Heart left ventricle (tissue), 16 donors: Measurements from ENCODE around the gene CCDC70. TPM values are rescaled to one million over a fixed set of nuclear protein-coding genes. Genes with fewer than 3 reads are reported as not detected.
A peak's percentile ranks its signal among the peaks of the same experiment; 100 is the strongest.

Experiments used
- ATAC-seq, 4 donors: fragments of 200-7000 bp; cut with Tn5 transposase; one replicate each; pipeline ENCODE4 v1.9.1; 2020 to 2022; ENCODE audit warnings: moderate library complexity in 4 of 4, mild to moderate bottlenecking in 3 of 4, moderate number of reproducible peaks in 1 of 4
- DNase-seq, 5 donors: peaks; one replicate each; pipeline ENCODE4 v3.0.0-alpha.2; 2020
- H3K27ac ChIP-seq, 12 donors: fragments of 200-600 bp; sonication (generic) in 4 of 12; one replicate each; pipeline versions ENCODE4 v1.5.0 to v1.8.0; 2016 to 2022; ENCODE audit warnings: mild to moderate bottlenecking in 2 of 12
- H3K27me3 ChIP-seq, 9 donors: fragments of 200-600 bp; sonication (generic) in 2 of 9; one replicate each; pipeline versions ENCODE4 v1.5.1 to v1.8.0; 2016 to 2022; ENCODE audit warnings: mild to moderate bottlenecking in 3 of 9
- H3K36me3 ChIP-seq, 9 donors: fragments of 200-600 bp; sonication (generic) in 2 of 9; one replicate each; pipeline versions ENCODE4 v1.5.0 to v1.8.0; 2018 to 2022; ENCODE audit warnings: mild to moderate bottlenecking in 2 of 9
- H3K4me1 ChIP-seq, 12 donors: fragments of 200-600 bp; sonication (generic) in 4 of 12; one replicate each; pipeline versions ENCODE4 v1.5.0 to v1.8.0; 2016 to 2022; ENCODE audit warnings: mild to moderate bottlenecking in 3 of 12
- H3K4me3 ChIP-seq, 12 donors: fragments of 200-600 bp; sonication (generic) in 4 of 12; one replicate each; pipeline versions ENCODE4 v1.5.0 to v1.8.0; 2017 to 2022; ENCODE audit warnings: mild to moderate bottlenecking in 9 of 12, moderate library complexity in 4 of 12
- H3K9me3 ChIP-seq, 12 donors: fragments of 200-600 bp; sonication (generic) in 4 of 12; one replicate each; pipeline versions ENCODE4 v1.5.0 to v1.8.0; 2016 to 2022; ENCODE audit warnings: mild to moderate bottlenecking in 1 of 12
- CTCF ChIP-seq, 12 donors: fragments of 200-600 bp; sonication (generic) in 4 of 12; IDR thresholded peaks; one replicate each; pipeline versions ENCODE4 v1.5.0 to v1.8.0; 2018 to 2022; ENCODE audit warnings: antibody characterized with exemption in 12 of 12, mild to moderate bottlenecking in 5 of 12
- POLR2A ChIP-seq, 2 donors: fragments of 450-650 bp; IDR thresholded peaks; one replicate each; pipeline ENCODE4 v1.6.1; 2017; ENCODE audit warnings: antibody characterized with exemption in 2 of 2, mild to moderate bottlenecking in 2 of 2, moderate library complexity in 2 of 2
- WGBS, 4 donors: extraction: QIAGEN DNeasy Blood & Tissue Kit in 2 of 4; methylation state at CpG; one replicate each; pipeline versions ENCODE4 v1.1.5 to v1.1.7; 2013 to 2018; 5-methylcytosine and 5-hydroxymethylcytosine counted together
- intact Hi-C, 10 donors: fragments of 100-400 bp; cut with DNase I; formaldehyde crosslinking; loops; one replicate each; pipeline versions ENCODE4 v1.11.1 to v1.14.2; 2022
- long read RNA-seq, 3 donors: library from polyadenylated mRNA; unstranded; transcript quantifications; one replicate each; pipeline ENCODE4 v2.0.0, GENCODE V29; 2020 to 2021
- polyA plus RNA-seq, 2 donors: library from polyadenylated mRNA; stranded (reverse); fragments of 200-250 nt; gene quantifications; one replicate each; pipeline ENCODE4 v1.2.3, GENCODE V29; 2013
- total RNA-seq, 9 donors: library from RNA; depleted of rRNA in 2 of 9; stranded (reverse); fragments of >200 nt in 2 of 9; fragmentation: NEBNext Ultra II Directional in 3 of 9; extraction: Animal tissue kit (Norgen Biotek cat#: 25700) in 3 of 9; gene quantifications; one replicate each; pipeline versions ENCODE4 v1.1.0 to v1.2.4, GENCODE V29; 2016 to 2023
- donor health status: ischemic (EF 13 %, LVEDD 7.1; RV severe dilation, severe dysfunction).
- donor health status: healthy with polysubstance abuse.
- donor health status: DM: no; HTN: yes; CAD: no.
- donor health status: DM: no; HTN: no; CAD: no.
- donor health status: ischemic (EF 25% LVEDD 6.9; RV normal size, moderate dysfunction).
- donor health status: ischemic (EF 25% LVEDD 5.7; RV mildly dilated, moderate dysfunction).
- donor health status: healthy.
- donor health status: DM: yes; HTN: yes; CAD: no.
- donor health status: ischemic (EF 35%, LVEDD 5.7; RV mildly dilated, moderate dysfunction).
- donor health status: nonischemic (EF 11% LVEDD 7.7; RV severe dilation, severe dysfunction).
- donor health status: DM: yes; HTN: yes; CAD: no.
- donor health status: PGD.
- donor health status: ischemic (EF 29% LVEDD 5.4; RV normal size, mild dysfunction).
- donor health status: nonischemic (EF 23%, LVEDD 6.1; RV moderate dilation, normal function).

The CCDC70 gene
- total RNA-seq: not detected
- polyA plus RNA-seq: not detected
- long read RNA-seq, donor 1: 0 reads
- long read RNA-seq, donor 2: 0 reads
- long read RNA-seq, donor 3: 0 reads

- ATAC-seq: no peak
- Histone ChIP-seq H3K4me3 (no peak within 1 kb of the TSS), H3K27me3 (no peaks in the 10 kb centered on the region), H3K27ac (no peak within 1 kb of the TSS), H3K4me1 (no peaks in the 10 kb centered on the region), H3K36me3 (no peaks in the 10 kb centered on the region), H3K9me3 (no peaks in the 10 kb centered on the region)
- TF ChIP-seq POLR2A (IDR thresholded peaks at IDR 0.05) (no peak), CTCF (IDR thresholded peaks at IDR 0.05) (no peak)
- no peak for DNase-seq
- 87 to 92% (median 88%) methylated on average over 5 of the region's 5 CpGs for WGBS, 4 donors
- intact Hi-C loops: no loop called here
Measured at GRCh38 chr13:51861723-51862300, at the start of gene CCDC70. TSS of gene CCDC70 (plus strand) at chr13:51861969. CDS start at chr13:51865412, 3,443 bp downstream.

- H3K36me3 ChIP-seq: no peaks in the 10 kb centered on the region
- H3K4me1 ChIP-seq: peaks cover 0 to 31% (median 10%) of the 10 kb centered on the region in 12 donors
- no peaks in the 10 kb centered on the region for H3K27me3 ChIP-seq
- ATAC-seq (no peak), DNase-seq (no peak)
- intact Hi-C loops: loop anchor here in 5 of 10 donors (2.0 to 10.0 kb wide), 6 partner anchors 19 to 313 kb away; partner anchors contain the start of genes NEK5 (in 4 of the 5), ALG11 (in 1 of the 5) and ATP7B (in 1 of the 5)
- H3K27ac ChIP-seq: no peak overlapping the region
- TF ChIP-seq POLR2A (IDR thresholded peaks at IDR 0.05) (no peak), CTCF (IDR thresholded peaks at IDR 0.05) (no peak)
- H3K4me3 ChIP-seq: no peak overlapping the region
- WGBS, 4 donors: 97 to 100% (median 100%) methylated on average over 2 of the region's 2 CpGs
- no peaks in the 10 kb centered on the region for H3K9me3 ChIP-seq
Measured at GRCh38 chr13:51814071-51814470, 47.7 kb upstream of the CCDC70 start.

GRCh38 chr13:51814825-51815650 is 46.7 kb upstream of the CCDC70 start:
- WGBS, 4 donors: 21 to 31% (median 26%) methylated on average over 12 to 13 of the region's 13 CpGs
- H3K27ac ChIP-seq: peak overlapping the region in 4 of 12 donors; percentile 17 to 42 (median 22)
- DNase-seq (peak; percentile 45 to 63 (median 60)), ATAC-seq (peak; percentile 13 to 69 (median 60))
- TF ChIP-seq CTCF (IDR thresholded peaks at IDR 0.05) (peak; percentile 68 to 88 (median 82)), POLR2A (IDR thresholded peaks at IDR 0.05) (no peak)
- intact Hi-C loops: loop anchor here in 9 of 10 donors (1.0 to 10.0 kb wide), 8 partner anchors 17 to 312 kb away; partner anchors contain the start of genes NEK5 (in 9 of the 9), ALG11 (in 2 of the 9) and ATP7B (in 2 of the 9)
- H3K9me3 ChIP-seq: no peaks in the 10 kb centered on the region
- H3K4me1 ChIP-seq: peaks cover 0 to 40% (median 13%) of the 10 kb centered on the region in 12 donors
- peak overlapping the region in 9 of 12 donors; percentile 8 to 39 (median 19) for H3K4me3 ChIP-seq
- no peaks in the 10 kb centered on the region for H3K27me3 ChIP-seq
- H3K36me3 ChIP-seq: no peaks in the 10 kb centered on the region

GRCh38 chr13:51815848-51816247 is 45.9 kb upstream of the CCDC70 start:
- H3K27ac ChIP-seq: no peak overlapping the region

More at GRCh38 chr13:51815848-51816247, 45.9 kb upstream of the CCDC70 start:
- WGBS, 4 donors: 83 to 88% (median 84%) methylated on average over 11 of the region's 11 CpGs
- Histone ChIP-seq H3K27me3 (no peaks in the 10 kb centered on the region), H3K4me1 (peaks cover 0 to 43% (median 13%) of the 10 kb centered on the region in 12 donors), H3K9me3 (no peaks in the 10 kb centered on the region), H3K36me3 (no peaks in the 10 kb centered on the region), H3K4me3 (no peak overlapping the region)
- intact Hi-C loops: loop anchor here in 8 of 10 donors (1.0 to 10.0 kb wide), 8 partner anchors 16 to 311 kb away; partner anchors contain the start of genes NEK5 (in 8 of the 8), ALG11 (in 2 of the 8) and ATP7B (in 2 of the 8)
- TF ChIP-seq CTCF (IDR thresholded peaks at IDR 0.05): no peak
- no peak for TF ChIP-seq POLR2A (IDR thresholded peaks at IDR 0.05)
- ATAC-seq (no peak), DNase-seq (no peak)
